ENCODE measurements around the gene RABL6.
"Not testable (repeated sequence)": the region's sequence is repeated elsewhere in the genome, so short reads cannot be mapped to it uniquely, and the experiment has no call there.

Gene RABL6

GRCh38 chr9:136807281-136808074 lies at the start of gene RABL6:
RABL6 (plus strand) TSS chr9:136807948; CDS start chr9:136808197, 249 bp downstream.
- DNase-seq = peak; percentile 46

DNA sequence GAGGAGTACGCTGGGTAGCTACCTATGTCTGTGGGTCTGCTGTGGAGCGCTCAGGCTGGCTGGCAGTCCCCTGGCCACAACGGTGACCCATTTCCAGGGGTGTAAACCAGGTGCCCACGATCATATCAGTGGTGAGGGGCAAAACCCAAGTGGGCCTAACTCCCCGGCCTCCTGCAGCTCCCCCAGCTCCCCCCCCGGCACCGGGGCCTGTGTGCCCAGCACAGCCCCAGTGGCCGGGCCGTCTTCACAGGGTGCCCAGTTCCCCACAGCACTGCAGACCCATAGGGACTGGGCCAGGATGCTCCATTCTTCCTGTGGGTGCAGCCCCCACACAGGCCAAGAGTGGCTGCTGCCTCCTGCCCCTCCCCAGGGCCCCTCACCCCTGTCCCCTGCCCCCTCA lies 48.7 kb upstream of the RABL6 start:
- no peak for DNase-seq

DNA sequence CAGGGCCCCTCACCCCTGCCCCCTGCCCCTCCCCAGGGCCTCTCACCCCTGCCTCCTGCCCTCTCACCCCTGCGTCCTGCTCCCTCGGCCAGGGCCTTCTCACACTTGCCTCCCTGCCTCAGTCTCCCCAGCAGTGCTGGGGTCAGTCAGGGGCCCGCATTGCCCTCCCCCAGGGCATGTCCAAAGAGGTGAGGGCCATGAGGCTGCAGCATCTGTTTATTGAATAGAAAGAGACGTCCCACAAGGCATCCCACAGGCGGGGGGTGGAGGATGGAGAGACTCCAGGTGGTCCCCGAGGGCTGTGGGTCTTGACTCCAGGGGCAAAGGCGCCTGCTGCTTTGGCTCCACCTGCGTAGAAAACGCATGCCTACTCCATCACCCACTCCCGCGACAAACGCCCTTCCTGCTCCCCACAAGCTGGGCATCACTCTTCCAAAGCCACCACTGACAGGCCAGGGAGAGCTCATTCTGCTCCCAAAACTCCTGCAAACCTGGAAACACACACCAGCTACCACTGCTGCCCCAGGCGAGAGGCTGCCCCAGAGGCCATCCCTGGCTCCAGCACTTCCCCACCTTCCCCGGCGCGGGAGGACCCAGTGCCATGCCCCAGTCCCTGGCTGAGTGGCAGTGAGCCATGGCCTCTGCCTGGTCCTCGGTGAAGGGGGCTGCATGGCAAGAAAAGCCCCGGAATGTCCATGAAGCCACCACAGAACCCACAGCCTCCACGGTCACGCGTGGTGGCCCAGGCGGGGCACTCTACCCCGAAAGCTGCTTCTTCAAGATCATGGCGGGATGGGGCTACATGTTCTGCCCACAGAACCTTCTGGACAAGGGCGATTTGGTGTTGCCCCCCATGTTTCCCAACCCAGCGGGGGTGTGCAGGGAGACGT lies 48.1 kb upstream of the RABL6 start:
- DNase-seq = no peak

- DNase-seq = no peak
Measured at GRCh38 chr9:136760424-136760823, 47.3 kb upstream of the RABL6 start.

- DNase-seq = peak; percentile 13
Measured at GRCh38 chr9:136760834-136761544, 46.8 kb upstream of the RABL6 start.

- DNase-seq = no peak
Measured at GRCh38 chr9:136761545-136761981, 46.2 kb upstream of the RABL6 start.

GRCh38 chr9:136762221-136762691 lies 45.5 kb upstream of the RABL6 start:
- no peak for DNase-seq

- no peak for DNase-seq
Measured at GRCh38 chr9:136762915-136763648, 44.7 kb upstream of the RABL6 start.

DNA sequence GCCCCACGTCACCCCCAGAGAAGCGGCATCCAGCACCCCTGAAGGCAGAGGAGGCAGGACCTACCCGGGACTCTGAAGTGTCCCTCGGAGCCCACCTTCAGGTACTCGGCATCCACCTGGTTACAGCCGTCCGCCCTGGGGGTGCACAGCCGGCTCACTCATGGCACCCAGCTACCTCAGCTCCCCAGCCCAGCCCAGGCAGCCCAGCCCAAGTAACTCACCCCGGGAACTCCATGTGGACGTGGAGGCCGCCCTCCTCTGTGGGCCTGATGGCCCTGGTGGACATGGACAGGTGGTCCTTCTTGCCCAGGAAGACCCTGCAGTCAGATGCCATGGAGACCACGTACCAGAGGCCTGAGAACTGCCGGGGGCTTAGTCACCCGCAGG lies 44.1 kb upstream of the RABL6 start:
- DNase-seq = no peak

DNA sequence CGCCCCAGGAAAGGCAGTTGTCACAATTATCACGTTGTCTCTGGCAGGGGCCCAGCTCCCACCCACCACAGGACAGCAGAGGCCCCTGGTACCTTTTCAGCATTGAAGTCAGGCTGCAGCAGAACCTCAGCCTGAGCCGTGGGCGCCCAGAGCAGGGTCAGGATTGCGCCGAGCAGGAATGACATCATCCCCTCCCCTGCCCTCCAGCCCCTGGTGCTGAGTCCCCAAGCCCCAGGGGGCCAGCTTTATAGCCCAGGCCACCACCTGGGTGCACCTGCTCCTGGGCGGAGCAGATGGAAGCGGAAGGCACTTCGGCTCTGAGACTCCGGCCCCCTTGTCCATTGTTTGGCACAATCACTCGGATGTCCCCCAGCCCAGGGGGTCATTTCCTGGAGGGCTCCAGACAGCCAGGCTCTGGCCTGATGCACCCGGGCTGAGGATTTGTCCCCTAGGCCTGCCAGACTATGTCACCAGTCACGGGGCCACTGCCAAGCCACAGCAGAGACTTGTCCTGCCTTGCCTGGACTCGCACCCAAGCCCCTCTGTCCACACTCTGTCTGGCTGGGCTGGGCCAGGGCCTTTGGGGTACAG lies 43.4 kb upstream of the RABL6 start, which contains the start of gene LCN15:
LCN15 (minus strand) TSS at position 218 of the 591 bp plus-strand sequence; CDS start at position 188, 30 bp downstream.
- no peak for DNase-seq

DNA sequence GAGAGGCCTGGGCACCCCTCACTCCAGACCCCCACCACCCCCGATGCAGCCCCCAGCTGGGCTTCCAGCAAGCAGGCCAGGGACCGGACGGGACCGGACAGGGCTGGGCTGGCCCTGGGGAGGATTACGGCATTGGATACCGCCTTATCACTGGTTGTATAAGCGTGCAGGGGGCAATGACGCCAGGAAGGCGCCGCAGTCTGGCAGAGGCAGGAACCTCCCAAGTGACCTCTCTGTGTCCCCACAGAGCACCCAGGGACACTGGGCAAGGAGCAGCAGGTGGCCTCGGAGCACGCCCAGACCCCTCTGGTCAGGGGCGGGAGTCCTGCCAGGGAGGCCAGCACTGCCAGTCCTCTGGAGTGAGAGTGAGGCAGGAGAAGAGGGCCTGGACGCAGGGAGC lies 42.7 kb upstream of the RABL6 start:
- no peak for DNase-seq

- DNase-seq = not testable (repeated sequence)
Measured at GRCh38 chr9:136765745-136766409, 41.9 kb upstream of the RABL6 start.

- peak; percentile 5 for DNase-seq
Measured at GRCh38 chr9:136766410-136767120, 41.2 kb upstream of the RABL6 start.

- DNase-seq = peak; percentile 30
Measured at GRCh38 chr9:136769710-136770191, 38.0 kb upstream of the RABL6 start.

- DNase-seq = no peak
Measured at GRCh38 chr9:136771907-136772415, 35.8 kb upstream of the RABL6 start.

DNA sequence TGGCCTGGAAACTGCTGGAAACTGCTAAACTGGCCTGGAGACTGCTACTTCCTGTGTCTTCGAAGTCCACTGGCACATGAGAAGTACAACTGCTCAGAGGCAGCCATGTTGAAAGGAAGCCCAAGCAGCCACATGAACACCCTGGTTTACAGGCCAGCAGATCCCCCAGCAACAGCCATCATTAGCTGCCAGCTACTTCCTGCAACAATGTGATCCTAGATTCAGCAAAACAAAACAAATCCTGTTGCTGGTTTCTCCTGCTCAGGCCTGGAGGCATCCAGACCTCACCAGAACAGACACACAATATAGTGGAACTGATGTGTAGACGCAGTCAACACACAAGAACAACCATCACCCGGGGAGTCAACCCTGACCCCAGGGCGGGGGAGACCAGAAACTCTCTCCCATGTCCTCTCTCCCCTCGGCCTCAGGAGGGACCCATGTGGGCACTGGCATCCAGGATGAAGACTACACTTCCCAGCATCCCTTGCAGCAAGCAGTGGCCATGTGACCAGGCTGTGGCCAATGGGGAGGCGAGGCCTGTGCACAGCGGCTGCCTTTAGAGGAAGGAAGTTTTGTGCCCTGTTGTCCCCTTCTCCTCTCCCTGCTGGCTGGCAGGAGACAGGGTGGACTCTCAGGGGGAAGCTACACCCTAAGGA lies 34.2 kb upstream of the RABL6 start:
- DNase-seq = no peak

DNA sequence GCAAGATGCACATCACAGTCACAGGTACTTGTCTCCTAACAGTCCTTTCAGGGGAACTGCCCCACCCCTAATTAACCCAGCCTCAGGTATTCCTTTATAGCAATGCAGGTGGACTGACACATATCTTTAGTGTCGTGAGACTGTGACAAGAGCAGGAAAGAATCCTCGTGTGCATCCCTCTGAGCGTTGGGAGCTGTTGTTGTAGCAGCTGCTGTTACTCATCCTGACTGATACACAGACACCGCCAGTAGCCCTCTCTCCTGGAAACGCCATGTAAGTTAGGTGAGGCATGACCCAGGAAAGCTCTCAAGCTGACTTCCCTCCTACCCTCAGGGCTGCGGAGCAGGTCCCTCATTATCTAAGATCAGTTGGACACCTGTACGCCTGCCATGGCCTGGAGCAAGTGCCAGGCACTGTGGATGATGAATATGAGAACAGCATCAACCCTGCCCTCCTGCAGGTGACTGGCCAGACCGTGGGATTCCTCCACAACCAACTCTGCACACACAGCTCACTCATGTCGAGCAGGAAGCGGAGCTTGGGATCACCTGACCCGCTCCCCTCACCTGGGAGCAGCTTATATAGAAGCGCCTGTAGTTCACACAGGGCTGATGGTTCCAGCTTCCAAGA lies 33.2 kb upstream of the RABL6 start:
- DNase-seq = no peak

- DNase-seq = no peak
Measured at GRCh38 chr9:136775191-136775590, 32.6 kb upstream of the RABL6 start.

GRCh38 chr9:136776947-136777346 lies 30.8 kb upstream of the RABL6 start:
- DNase-seq = no peak

Data from NCI-H748 treated with DMSO at 0.1 percent for 48 hours (cell line).